GM21447 (cell line): ENCODE data around the gene DRD4.
A peak's percentile ranks its signal among the peaks of the same experiment; 100 is the strongest.

Experiments used
- ATAC-seq: cut with Tn5 transposase; IDR thresholded peaks from one replicate; pipeline ENCODE4 v1.9.1; 2021; ENCODE audit not compliant: unreplicated experiment

DRD4 gene

DNA sequence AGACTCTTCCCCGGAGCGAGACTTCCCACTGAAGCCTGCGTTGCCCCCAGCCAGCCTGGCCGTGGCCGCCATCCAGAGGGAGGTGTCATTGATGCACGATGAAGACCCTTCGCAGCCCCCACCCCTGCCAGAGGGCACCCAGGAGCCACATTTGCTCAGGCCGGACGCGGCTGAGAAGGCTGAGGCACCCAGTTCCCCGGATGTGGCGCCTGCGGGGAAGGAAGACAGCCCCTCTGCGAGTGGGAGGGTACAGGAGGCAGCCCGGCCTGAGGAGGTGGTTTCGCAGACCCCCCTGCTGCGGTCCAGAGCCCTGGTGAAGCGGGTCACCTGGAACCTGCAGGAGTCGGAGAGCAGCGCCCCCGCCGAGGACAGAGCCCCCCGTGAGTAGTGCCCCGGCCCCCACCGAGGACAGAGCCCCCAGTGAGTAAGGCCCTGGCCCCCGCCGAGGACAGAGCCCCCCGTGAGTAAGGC lies 27.7 kb upstream of the DRD4 start:
- ATAC-seq = no peak

DNA sequence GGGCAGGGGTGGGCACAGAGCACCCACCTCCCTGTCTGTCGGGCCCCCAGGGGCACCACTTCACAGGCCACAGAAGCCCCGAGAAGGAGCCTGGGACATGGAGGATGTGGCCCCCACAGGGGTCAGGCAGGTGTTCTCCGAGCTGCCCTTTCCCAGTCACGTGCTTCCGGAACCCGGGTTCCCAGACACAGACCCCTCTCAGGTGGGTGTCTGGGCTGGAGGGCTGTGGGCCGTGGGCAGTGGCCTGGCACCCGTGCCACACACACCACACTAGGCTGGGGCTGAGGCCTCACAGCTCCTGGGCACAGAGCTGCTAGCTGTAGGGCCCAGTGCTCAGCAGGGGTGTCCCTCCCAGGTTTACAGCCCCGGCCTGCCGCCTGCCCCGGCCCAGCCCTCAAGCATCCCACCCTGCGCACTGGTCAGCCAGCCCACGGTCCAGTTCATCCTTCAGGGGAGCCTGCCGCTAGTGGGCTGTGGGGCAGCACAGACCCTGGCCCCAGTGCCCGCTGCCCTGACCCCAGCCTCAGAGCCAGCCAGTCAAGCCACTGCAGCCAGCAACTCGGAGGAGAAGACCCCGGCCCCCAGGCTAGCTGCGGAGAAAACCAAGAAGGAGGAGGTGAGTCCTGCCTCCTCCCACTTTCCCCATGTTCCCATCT lies 26.8 kb upstream of the DRD4 start:
- no peak for ATAC-seq

DNA sequence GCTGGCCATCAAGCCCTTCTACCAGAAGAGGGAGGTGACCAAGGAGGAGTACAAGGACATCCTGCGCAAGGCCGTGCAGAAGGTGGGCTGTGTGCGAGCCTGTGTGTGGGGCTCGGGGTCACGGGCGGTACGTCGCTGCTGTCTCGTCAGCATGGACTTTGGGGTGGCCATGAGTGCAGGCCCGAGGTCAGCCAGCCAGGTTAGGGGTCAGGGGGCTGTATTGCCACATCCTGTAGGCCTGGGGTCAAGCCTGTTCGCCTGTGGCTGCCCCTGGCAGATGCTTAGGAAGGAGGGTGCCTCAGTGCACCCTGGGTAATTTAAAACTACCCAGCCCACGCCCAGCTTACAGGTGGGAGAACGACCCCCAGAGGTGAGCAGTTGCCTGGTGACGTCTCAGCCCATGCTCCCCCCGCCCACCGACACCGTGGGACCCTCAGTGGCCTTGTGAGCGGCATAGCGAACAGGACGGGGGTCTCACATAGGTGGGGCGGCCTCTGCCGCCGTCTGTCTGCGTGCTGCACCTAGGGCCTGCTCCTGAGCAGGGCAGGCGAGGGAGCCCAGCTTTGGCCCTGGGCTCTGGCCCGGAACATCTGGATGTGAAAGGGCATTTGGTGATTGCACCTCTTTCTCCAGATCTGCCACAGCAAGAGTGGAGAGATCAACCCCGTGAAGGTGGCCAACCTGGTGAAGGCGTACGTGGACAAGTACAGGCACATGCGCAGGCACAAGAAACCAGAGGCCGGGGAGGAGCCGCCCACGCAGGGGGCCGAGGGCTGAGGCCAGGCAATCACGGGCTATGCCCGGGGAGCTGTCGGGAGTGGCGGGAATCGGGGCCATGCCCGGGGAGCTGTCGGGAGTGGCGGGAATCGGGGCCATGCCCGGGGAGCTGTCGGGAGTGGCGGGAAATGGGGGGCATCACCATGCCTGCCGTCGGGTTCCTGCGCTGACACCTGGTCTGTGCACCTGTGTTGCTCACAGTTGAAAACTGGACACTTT lies 25.8 kb upstream of the DRD4 start:
- ATAC-seq = no peak

DNA sequence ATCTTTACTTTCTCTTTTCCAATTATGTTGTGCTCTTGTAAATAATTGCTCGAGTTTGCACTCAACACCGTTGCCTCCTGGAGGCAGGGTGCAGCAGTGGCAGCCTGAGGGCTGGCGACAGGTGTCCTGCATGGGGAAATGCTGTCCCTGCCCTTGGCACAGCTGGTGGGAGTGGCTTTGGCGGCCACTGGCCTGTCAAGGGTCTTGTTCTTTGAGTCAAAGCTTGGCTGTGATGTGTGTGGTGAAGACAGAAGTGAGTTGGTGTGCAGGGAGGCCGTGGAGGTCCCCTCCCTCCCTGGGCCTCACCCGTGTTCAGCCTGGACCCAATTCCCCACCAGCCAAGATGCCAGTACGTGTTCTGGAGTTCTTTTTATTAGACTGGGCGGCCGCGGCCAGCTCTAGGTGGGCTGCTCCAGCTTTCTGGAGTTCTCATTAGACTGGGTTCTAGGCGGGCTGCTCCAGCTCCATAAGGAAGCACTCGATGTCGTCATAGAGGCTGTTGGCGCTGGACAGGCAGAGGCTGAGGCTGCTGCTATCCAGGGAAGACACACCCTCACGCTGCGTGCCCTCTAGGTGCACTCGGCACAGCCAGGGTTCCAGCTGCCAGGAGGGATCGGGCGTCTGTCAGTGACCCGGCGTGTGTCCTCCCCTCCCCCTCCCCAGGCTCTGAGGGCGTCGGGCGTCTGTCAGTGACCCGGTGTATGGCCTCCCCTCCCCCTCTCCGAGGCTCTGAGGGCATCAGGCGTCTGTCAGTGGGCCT lies 24.7 kb upstream of the DRD4 start:
- ATAC-seq = no peak

DNA sequence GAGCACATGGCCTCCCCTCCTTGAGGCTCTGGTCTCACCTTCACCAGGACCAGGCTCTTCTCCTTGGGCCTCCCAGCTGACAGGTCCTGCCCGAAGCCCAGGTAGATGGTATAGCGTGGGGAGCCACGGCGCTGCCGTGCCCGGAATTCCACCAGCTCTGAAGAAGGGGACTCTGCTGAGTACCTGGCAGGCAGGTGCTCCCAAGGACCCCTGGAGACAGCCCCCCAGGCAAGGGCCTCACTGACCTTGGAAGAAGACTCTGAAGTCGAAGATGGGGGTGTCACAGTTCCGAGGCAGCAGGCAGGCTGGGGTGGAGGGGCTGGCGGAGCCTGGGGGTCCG lies 24.1 kb upstream of the DRD4 start:
- no peak for ATAC-seq

DNA sequence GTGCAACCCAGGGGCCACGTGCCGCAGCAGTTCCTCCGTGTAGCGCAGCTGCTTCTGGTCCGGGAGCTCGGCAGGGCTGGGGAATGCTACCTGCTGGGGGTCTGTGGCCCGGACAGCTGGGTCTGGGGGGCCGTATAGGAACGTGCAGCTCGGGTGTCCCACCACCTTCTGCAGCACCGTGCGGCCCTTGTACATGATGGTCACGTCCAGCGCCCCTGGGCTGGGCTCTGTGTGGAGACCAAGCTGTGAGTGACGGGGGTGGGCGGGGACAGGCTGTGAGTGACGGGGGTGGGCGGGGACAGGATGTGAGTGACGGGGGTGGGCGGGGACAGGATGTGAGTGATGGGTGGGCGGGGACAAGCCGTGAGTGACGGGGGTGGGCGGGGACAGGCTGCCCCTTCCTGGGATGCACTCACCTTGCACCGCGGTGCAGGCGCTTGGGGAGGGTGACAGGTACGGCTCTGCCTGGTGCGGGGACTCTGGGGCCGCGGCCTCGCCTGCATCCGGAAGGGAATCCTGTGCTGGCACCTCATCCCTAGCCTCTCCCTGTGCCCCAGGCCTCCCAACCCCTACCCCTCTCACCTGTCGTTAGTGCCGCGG lies 23.6 kb upstream of the DRD4 start:
- no peak for ATAC-seq

DNA sequence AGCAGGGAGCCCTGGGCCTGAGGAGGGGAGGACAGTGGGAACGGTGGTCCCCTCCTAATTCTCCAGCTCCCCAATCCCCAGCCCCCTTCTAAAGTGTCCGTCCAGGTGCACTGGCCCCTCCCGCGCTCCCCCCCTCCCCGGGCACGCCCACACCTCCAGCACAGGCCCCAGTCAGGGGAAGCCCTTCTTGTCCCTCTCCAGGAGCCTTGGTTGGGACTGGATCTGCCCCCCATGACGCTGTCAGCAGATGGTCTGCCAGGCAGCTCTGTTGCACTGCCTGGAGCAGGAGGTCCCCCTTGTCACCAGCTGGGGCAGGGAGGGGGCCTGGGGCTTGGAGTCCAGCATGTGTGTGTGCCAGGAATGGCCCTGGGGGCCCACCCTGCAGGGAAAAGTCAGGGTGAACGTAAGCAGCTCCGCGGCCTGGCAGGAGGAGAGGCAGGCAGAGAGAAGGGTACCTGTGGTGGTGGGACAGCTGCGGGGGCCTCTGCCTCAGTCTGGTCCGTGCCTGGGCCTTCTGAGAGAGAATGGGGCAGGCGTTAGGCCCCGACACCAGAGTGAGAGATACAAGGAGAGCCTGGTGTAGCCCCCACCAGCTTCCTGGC lies 22.9 kb upstream of the DRD4 start:
- ATAC-seq = no peak

DNA sequence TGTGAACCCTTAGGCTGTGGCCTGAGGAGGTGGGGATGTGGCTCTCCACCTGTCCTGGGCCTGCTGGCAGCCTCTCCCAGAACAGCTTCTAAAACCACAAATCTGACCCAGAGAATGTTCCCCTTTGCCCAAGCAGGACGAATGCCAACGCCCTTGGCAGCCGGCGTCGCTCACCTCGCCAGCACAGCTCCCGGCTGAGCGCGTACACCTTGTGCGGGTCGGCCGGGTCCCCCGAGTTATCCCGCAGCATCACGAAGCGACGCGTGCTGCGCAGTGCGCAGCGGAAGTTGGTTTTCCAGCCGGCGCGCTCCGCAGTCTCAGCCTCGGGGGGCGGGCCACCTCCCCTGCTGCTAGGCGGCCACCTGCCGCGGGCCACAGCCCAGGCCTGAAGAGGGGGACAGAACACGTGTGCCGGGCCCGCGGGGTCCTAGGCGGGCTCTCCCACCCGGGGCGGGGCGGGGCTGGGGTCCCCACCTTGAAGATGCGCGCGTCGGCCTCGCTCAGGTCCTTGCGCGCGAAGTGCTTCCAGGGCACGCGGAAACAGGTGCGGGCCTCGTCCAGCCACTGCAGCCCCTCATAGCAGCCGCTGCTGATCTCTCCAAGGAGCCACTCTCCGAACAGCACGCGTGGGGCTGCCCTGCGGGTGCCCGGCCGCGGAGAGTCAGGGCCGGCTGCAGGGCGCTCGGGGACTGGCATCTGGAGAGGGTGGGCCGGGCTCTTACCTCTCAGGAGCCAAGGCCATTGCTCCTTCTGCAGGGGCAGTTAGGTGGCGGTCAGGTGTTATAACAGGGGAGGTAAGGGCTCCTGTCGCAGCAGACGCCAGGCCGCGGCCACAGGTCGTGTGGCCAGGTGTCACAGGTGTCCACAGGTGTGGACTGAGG lies 22.2 kb upstream of the DRD4 start:
- ATAC-seq = no peak

DNA sequence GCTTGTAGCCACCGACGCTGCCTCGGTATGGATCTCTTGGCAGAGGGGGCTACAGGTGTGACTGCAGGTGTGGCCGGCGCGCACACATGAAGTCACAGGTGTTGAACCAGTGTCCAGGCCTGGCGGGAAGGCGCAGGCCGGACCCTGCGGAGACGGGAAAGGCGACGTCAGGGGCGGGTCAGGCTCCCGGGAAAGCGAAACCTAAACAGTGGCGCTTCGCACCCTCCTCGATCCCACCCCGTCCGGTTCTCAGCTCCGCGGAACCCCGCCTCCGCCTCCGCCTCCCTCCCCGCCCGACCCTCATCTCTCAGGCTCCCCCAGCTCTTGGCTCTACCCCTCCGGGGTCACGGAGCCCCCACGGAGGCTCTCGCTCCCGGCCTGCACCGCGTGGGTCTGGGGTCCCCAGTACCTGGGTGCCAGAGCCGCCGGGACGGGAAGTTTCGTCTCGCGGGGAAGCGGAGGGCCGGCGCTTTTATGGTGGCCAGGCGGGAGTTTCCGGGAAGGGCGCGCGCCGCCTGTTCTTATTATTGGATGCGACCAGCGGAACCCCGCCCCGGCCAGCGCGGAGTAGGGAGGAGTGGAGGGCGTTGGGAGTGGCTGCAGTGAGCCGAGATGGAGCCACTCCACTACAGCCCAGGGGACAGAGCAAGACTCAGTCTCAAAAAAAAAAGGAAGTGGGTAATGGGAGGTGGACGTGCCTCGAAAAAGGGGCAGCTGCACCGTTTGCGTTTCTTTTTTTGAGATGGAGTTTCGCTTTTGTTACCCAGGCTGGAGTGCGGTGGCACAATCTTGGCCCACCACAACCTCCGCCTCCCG lies 21.4 kb upstream of the DRD4 start, which contains the start of gene IRF7:
IRF7 (minus strand) TSS at position 447 of the 816 bp plus-strand sequence. CDS start 586 bp downstream, outside the sequence.
- peak; percentile 84 for ATAC-seq

DNA sequence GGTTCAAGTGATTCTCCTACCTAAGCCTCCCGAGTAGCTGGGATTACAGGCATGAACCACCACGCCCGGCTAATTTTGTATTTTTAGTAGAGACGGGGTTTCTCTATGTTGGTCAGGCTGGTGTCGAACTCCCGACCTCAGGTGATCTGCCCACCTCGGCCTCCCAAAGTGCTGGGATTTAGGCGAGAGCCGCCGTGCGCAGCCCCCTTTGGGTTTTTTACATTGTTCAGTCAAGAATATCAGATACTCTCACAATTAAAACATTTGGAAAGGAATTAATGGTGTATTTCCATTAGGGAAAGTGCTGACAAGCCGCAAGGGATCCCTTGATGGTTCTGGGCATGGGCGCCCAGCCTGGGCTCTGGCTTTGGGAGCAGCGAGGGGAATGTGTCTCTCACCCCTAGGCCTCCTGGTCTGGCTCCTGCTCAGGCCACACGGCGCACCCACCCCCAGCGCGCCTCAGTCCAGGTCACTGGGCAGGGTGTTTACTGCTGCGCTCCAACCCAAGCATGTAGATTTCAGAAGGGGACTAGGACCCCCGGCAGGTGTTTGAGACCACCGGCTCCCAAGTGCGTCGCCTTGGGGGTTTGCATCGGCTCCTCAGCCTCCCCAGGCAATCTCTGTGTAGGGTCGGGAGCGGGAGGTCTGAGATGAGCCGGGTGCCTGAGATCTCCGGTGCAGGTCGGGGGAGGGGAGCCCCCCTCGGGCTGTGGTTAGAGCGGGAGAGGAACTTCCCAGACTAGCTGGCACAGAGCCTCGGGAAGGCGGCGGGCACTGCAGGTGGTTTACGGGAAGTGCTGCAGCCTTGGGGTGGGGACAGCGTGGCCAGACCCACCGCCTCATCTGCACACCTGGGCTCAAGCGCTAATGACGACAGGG lies 20.5 kb upstream of the DRD4 start:
- ATAC-seq = no peak

DNA sequence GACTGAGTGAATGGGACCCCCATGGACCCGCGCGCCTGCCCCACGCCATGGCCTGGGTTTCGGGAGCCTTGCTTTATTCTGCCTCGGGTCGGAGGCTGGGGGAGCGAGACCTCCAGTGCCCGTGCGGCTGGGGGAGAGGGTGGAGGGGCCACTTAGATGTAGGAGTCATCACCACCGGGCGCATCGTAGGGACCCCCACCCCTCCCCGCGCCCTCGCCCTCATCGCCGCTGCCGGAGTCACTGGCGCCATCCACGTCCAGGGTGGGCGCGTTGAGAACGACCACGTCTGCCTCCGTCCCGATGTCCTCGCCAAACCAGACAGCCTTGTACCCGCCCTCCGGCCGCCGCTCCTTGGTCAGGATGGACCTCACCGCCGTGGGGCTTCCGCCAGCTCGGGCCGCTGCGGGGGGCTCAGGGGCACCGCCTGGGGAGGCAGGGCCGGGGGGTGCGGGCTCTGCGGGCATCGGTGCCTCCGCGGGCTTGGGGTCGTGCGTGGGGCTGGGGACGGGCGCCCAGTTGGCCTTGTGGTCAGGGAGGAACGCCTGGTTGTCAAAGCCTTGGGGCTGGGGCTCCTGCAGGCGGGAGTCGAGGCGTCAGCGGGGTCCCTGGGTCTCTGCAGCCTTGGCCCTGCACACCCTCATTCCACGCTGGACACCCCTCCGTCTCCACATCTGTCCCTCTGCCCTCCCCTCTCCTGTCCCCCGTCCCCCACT lies 19.7 kb upstream of the DRD4 start:
- no peak for ATAC-seq

DNA sequence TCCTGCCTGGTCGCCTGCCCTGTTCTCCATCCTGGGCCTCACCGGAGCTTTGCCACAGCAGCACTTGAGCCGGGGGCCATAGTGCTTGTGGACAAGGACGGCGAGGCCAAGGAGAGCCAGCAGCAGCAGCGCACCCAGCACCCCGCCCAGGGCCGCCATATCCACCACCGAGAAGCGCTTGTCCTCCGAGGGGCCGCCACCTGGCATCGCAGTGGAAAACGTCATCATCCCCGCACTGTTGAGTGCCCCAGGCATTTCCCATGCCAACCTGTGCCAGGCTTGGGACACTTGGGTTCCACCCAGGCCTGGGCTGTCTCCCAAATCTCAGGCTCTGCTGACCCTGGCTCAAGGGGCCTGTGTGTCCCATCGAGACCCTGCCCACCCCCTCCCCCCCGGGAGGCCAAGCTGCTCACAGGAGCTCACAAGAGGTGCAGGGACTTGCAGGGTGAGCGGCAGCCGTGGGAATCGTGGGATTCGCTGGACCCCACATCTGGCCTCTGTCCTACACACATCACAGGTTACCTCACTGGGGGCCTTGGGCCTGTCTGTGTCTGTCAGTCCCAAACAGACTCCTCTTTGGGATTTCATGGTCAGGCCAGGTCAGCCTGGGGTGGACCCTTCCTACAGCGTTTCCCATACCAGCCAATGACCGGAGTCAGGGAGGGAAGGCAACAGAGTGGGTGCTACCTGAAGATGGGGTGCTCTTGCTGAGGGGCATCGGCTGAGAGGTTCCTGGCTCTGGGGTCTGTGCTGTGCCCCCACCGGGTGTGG lies 19.0 kb upstream of the DRD4 start:
- ATAC-seq = no peak

DNA sequence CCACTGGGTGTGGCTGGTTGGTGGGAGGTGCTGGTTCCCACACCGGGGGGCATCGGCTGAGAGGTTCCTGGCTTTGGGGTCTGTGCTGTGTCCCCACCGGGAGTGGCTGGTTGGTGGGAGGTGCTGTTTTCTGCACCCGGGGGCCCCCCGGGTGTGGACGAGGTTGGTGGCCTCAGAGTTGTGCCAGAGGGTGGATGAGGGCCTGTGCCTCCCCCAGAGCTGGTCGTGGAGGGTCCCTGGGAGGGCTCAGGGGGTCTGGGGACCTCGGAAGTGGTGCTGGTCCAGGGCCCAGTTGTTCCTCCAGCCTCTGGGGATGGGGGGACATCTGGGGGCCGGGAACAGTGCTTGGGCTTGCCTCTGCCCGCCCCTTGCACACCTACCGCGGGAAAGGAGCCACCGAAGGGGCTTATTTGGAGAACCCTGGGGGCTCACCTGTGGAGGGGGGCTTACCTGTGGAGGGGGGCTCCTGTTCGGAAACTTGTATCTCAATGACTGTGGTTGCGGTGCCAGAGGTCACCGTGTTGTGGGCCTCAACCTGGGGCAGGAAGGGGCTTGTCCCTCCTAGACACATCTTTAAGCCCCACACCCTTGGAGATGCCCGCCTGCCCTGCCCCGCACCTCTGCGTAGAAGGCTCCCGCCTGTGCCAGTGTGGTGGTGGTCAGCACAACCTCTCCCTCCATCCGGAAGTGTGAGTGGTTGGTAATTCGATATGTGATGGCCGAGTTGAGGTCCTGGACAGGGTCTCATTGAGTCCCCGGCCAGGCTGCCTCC lies 18.0 kb upstream of the DRD4 start:
- no peak for ATAC-seq

DNA sequence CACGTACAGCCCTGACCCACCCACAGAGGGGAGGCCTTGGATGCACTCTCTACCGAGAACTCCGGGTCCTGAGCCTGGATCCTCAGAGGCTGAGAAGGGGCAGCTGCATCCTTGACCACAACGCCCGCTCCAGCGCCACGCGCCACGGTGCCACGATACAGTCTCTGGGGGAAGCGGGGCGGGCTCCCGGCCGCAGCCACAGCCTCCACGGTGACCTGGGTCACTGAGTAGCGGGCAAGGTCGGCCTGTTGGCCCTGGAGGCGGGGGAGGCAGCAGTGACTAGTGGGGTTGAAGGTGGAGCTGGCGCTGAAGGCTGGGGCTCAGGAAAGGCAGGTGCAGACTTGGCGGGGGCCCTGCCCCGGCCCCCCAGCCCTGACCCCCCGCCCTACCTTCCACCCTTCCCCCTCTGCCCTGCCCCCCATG lies 17.4 kb upstream of the DRD4 start:
- no peak for ATAC-seq

DNA sequence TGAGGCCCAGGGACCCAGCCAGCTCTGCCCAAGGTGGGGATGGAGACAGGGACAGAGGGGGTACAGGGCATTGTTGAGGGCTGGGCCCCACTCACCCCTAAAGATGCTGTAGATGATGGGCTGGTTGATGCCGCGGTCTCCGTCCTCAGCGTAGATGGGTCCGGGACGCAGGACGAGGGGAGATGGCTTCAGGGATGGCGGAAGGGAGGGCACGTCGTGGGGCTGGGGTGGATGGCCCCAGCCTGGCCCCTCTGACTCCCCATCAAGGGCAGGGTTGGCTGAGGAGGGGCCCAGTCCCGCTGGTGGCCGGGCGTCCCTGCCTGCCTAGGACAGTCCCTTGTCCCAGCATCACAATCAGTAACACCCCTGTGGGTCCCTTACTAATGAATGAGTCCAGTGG lies 16.9 kb upstream of the DRD4 start:
- no peak for ATAC-seq
